CD4-positive, CD25-positive, alpha-beta regulatory T cell (primary cell): ENCODE results near the gene UBE3A. TPM values are rescaled to one million over a fixed set of nuclear protein-coding genes. Genes with fewer than 3 reads are reported as not detected.

Experiments
- ATAC-seq, 2 donors: fragments of 150-1000 bp; cut with Tn5 transposase; one replicate each; pipeline ENCODE4 v1.10.0; 2021; ENCODE audit warnings: low read depth in 2 of 2, moderate number of reproducible peaks in 2 of 2, moderate library complexity in 1 of 2
- DNase-seq, 3 donors: peaks; one replicate each; pipeline versions ENCODE4 v3.0.0 to v3.0.0-alpha.2; 2012 to 2022; ENCODE audit warnings: mixed read lengths in 1 of 3
- H3K27ac ChIP-seq: one replicate; pipeline ENCODE4 v1.7.0; 2013; ENCODE audit warnings: mild to moderate bottlenecking, low read length; ENCODE audit not compliant: insufficient read depth, poor library complexity, severe bottlenecking
- H3K27me3 ChIP-seq: one replicate; pipeline ENCODE4 v1.7.0; 2013; ENCODE audit warnings: low read length; ENCODE audit not compliant: control insufficient read depth, insufficient read depth
- H3K36me3 ChIP-seq: one replicate; pipeline ENCODE4 v1.7.0; 2013; ENCODE audit warnings: mild to moderate bottlenecking, low read length, moderate library complexity; ENCODE audit not compliant: control insufficient read depth, insufficient read depth
- H3K4me1 ChIP-seq: 2 replicates; pipeline ENCODE4 v1.7.0; 2013; ENCODE audit warnings: mild to moderate bottlenecking, low read length; ENCODE audit not compliant: insufficient read depth, control insufficient read depth, poor library complexity, severe bottlenecking
- H3K4me3 ChIP-seq: one replicate; pipeline ENCODE4 v1.7.0; 2013; ENCODE audit warnings: low read depth, mild to moderate bottlenecking, low read length, moderate library complexity
- H3K9me3 ChIP-seq, 2 experiments: 1 replicate in 1 of 2; 2 replicates in 1 of 2; pipeline ENCODE4 v1.7.0; 2013; ENCODE audit warnings: low read length in 2 of 2, mild to moderate bottlenecking in 1 of 2, moderate library complexity in 1 of 2; ENCODE audit not compliant: control insufficient read depth in 2 of 2
- H3K27ac Mint-ChIP-seq, 3 donors: one replicate each; pipeline ENCODE4 v1.8.0; 2020 to 2022; ENCODE audit warnings: mild to moderate bottlenecking in 3 of 3, mixed read lengths in 3 of 3, moderate library complexity in 2 of 3
- H3K27me3 Mint-ChIP-seq: one replicate; pipeline ENCODE4 v1.8.0; 2022; ENCODE audit warnings: mild to moderate bottlenecking, mixed read lengths
- H3K36me3 Mint-ChIP-seq: one replicate; pipeline ENCODE4 v1.8.0; 2020; ENCODE audit warnings: mixed read lengths
- H3K4me1 Mint-ChIP-seq, 4 donors: one replicate each; pipeline ENCODE4 v1.8.0; 2020 to 2022; ENCODE audit warnings: mixed read lengths in 4 of 4, mild to moderate bottlenecking in 1 of 4
- H3K4me3 Mint-ChIP-seq, 4 donors: one replicate each; pipeline ENCODE4 v1.8.0; 2020 to 2022; ENCODE audit warnings: mild to moderate bottlenecking in 4 of 4, mixed read lengths in 4 of 4, moderate library complexity in 3 of 4
- H3K9me3 Mint-ChIP-seq, 7 donors: one replicate each; pipeline ENCODE4 v1.8.0; 2020 to 2022; ENCODE audit warnings: mixed read lengths in 7 of 7, mild to moderate bottlenecking in 3 of 7, moderate library complexity in 2 of 7
- polyA plus RNA-seq, 4 donors: library from polyadenylated mRNA; unstranded; fragments of 300-500 nt; fragmentation: Illumina TruSeq; gene quantifications; one replicate each; pipeline ENCODE4 v1.2.3, GENCODE V29; 2021
- total RNA-seq: library from RNA; stranded (reverse); gene quantifications from one replicate; pipeline ENCODE4 v1.2.3, GENCODE V29; 2022

The UBE3A gene
- total and polyA plus RNA-seq, 5 donors from 2014 or later = 88.6 to 109 (median 105) TPM

GRCh38 chr15:25331860-25332259, 107.0 kb downstream of the UBE3A start:
- Mint-ChIP-seq H3K4me3 (no peak overlapping the region), H3K36me3 (peaks cover 69% of the 10 kb centered on the region), H3K27me3 (peaks cover 3% of the 10 kb centered on the region), H3K27ac (no peak overlapping the region), H3K4me1 (peaks cover 0 to 9% (median 1%) of the 10 kb centered on the region in 4 donors), H3K9me3 (peaks cover 0 to 12% (median 7%) of the 10 kb centered on the region in 7 donors)
- Histone ChIP-seq H3K27me3 (no peaks in the 10 kb centered on the region), H3K4me3 (no peak overlapping the region), H3K9me3 (peaks cover 0 to 3% of the 10 kb centered on the region in 2 experiments), H3K36me3 (peaks cover 15% of the 10 kb centered on the region), H3K4me1 (no peaks in the 10 kb centered on the region), H3K27ac (no peak overlapping the region)
- no peak for ATAC-seq
- no peak for DNase-seq

DNA sequence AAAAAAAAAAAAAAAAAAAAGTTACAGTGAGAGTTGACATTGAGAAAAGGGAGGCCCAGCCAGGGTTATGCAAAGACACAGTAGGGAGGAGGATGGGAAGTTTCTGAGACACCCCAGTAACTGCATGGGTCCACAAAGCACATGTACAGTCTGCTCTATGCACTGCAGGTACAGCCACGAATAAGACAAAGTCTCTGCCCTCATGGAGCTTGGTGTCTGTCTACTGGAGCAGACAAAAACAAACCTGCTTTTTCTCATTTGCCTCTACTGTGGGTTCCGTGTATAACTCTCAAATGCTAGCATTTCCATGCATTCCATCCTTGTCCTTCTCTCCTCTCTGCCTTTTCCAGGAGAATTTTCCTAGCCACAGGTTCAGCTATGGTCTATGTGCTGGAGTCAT, 107.4 kb downstream of the UBE3A start:
- DNase-seq (no peak), ATAC-seq (no peak)
- Histone ChIP-seq H3K4me1 (no peaks in the 10 kb centered on the region), H3K4me3 (no peak overlapping the region), H3K27me3 (no peaks in the 10 kb centered on the region), H3K36me3 (peaks cover 10% of the 10 kb centered on the region), H3K9me3 (peaks cover 0 to 3% of the 10 kb centered on the region in 2 experiments), H3K27ac (no peak overlapping the region)
- Mint-ChIP-seq H3K36me3 (peaks cover 67% of the 10 kb centered on the region), H3K27me3 (peaks cover 5% of the 10 kb centered on the region), H3K4me1 (peaks cover 0 to 9% (median 1%) of the 10 kb centered on the region in 4 donors), H3K4me3 (no peak overlapping the region), H3K27ac (no peak overlapping the region), H3K9me3 (peaks cover 0 to 12% (median 7%) of the 10 kb centered on the region in 7 donors)

GRCh38 chr15:25329696-25330095, 109.1 kb downstream of the UBE3A start:
- H3K4me1 Mint-ChIP-seq = no peaks in the 10 kb centered on the region
- peaks cover 0 to 7% (median 2%) of the 10 kb centered on the region in 7 donors for H3K9me3 Mint-ChIP-seq
- H3K4me3 Mint-ChIP-seq = no peak overlapping the region
- H3K27ac ChIP-seq = no peak overlapping the region
- H3K4me1 ChIP-seq = no peaks in the 10 kb centered on the region
- peaks cover 61% of the 10 kb centered on the region for H3K36me3 Mint-ChIP-seq
- H3K27me3 ChIP-seq = no peaks in the 10 kb centered on the region
- peaks cover 5% of the 10 kb centered on the region for H3K27me3 Mint-ChIP-seq
- peaks cover 3% of the 10 kb centered on the region for H3K36me3 ChIP-seq
- no peak overlapping the region for H3K27ac Mint-ChIP-seq
- no peak overlapping the region for H3K4me3 ChIP-seq
- DNase-seq (no peak), ATAC-seq (no peak)
- H3K9me3 ChIP-seq = peaks cover 0 to 3% of the 10 kb centered on the region in 2 experiments

- H3K36me3 Mint-ChIP-seq = peaks cover 57% of the 10 kb centered on the region
Measured at GRCh38 chr15:25327686-25328085, 111.1 kb downstream of the UBE3A start.

DNA sequence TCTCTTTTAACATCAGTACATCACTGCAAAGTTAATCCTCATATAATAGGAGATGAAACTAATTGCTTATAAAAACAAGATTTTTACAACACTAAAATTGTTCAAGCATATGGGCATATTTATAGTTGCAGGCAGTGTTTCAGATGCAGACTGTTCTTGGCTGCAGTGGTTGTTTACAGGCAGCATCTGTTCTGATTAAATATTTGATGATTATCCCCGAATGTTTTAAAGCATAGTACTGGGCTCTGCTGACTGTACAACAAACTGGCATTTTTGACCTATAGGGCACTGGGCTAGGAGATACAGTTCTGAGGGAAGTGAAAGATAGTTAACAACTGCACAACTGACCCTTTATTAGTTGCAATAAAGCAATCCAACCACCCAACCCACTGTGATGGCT, 113.6 kb downstream of the UBE3A start:
- H3K9me3 Mint-ChIP-seq = peaks cover 5 to 23% (median 15%) of the 10 kb centered on the region in 7 donors

More at GRCh38 chr15:25327686-25328085, 111.1 kb downstream of the UBE3A start:
- Histone ChIP-seq H3K9me3 (peaks cover 0 to 6% of the 10 kb centered on the region in 2 experiments), H3K4me1 (no peaks in the 10 kb centered on the region), H3K27me3 (no peaks in the 10 kb centered on the region), H3K27ac (no peak overlapping the region), H3K4me3 (no peak overlapping the region), H3K36me3 (peaks cover 6% of the 10 kb centered on the region)
- Mint-ChIP-seq H3K27me3 (peaks cover 5% of the 10 kb centered on the region), H3K4me3 (no peak overlapping the region), H3K27ac (no peak overlapping the region), H3K4me1 (no peaks in the 10 kb centered on the region), H3K9me3 (peaks cover 2 to 11% (median 6%) of the 10 kb centered on the region in 7 donors)
- DNase-seq (no peak), ATAC-seq (no peak)

DNA sequence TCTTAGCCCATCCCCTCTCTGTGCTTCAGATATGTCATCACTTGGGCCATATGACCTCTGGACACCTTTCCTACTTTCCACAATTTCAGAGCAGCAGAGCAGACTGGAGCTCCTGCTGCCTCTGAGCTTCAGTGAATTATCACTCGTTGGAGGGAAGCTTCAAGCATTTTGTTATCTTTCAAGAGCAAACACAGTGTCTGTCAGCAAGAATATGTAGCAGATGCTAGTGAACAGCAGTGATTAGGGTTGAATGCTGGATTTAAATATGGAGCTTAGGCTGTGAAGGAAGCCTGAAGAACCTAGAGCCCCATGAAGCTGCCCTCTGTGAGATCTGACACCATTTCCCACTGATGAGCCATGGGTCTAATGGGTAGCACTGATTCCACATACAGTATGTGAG, 115.4 kb downstream of the UBE3A start:
- Mint-ChIP-seq H3K9me3 (peaks cover 5 to 38% (median 16%) of the 10 kb centered on the region in 7 donors), H3K4me1 (no peaks in the 10 kb centered on the region), H3K27me3 (peaks cover 5% of the 10 kb centered on the region), H3K4me3 (no peak overlapping the region), H3K36me3 (peaks cover 37% of the 10 kb centered on the region), H3K27ac (no peak overlapping the region)
- H3K4me3 ChIP-seq = no peak overlapping the region
- no peak for ATAC-seq
- H3K36me3 ChIP-seq = peaks cover 6% of the 10 kb centered on the region
- H3K4me1 ChIP-seq = no peaks in the 10 kb centered on the region
- H3K27me3 ChIP-seq = no peaks in the 10 kb centered on the region
- DNase-seq = no peak
- no peak overlapping the region for H3K27ac ChIP-seq
- peaks cover 31 to 40% of the 10 kb centered on the region in 2 experiments for H3K9me3 ChIP-seq

More for the DNA sequence above, 113.6 kb downstream of the UBE3A start:
- DNase-seq (no peak), ATAC-seq (no peak)
- peaks cover 42% of the 10 kb centered on the region for H3K36me3 Mint-ChIP-seq
- Histone ChIP-seq H3K4me1 (no peaks in the 10 kb centered on the region), H3K36me3 (peaks cover 6% of the 10 kb centered on the region), H3K4me3 (no peak overlapping the region), H3K9me3 (peaks cover 20 to 24% of the 10 kb centered on the region in 2 experiments), H3K27me3 (no peaks in the 10 kb centered on the region), H3K27ac (no peak overlapping the region)
- H3K27ac Mint-ChIP-seq = no peak overlapping the region
- H3K4me1 Mint-ChIP-seq = no peaks in the 10 kb centered on the region
- peaks cover 5% of the 10 kb centered on the region for H3K27me3 Mint-ChIP-seq
- no peak overlapping the region for H3K4me3 Mint-ChIP-seq

- Histone ChIP-seq H3K4me3 (no peak overlapping the region), H3K9me3 (peaks cover 0 to 10% of the 10 kb centered on the region in 2 experiments), H3K27me3 (no peaks in the 10 kb centered on the region), H3K4me1 (no peaks in the 10 kb centered on the region), H3K36me3 (no peaks in the 10 kb centered on the region), H3K27ac (no peak overlapping the region)
- Mint-ChIP-seq H3K4me3 (no peak overlapping the region), H3K36me3 (peaks cover 4% of the 10 kb centered on the region), H3K9me3 (peaks cover 2 to 24% (median 12%) of the 10 kb centered on the region in 7 donors), H3K27me3 (no peaks in the 10 kb centered on the region), H3K4me1 (no peaks in the 10 kb centered on the region), H3K27ac (no peak overlapping the region)
- DNase-seq = no peak
- no peak for ATAC-seq
Measured at GRCh38 chr15:25287823-25288222, 151.0 kb downstream of the UBE3A start.
